HPDE6-E6E7 (cell line): ENCODE measurements around the gene KIAA0930.
"Not testable (repeated sequence)": the region's sequence is repeated elsewhere in the genome, so short reads cannot be mapped to it uniquely, and the experiment has no call there.

ENCODE experiments used
- DNase-seq: peaks from one replicate; pipeline ENCODE4 v3.0.0; 2011; ENCODE audit warnings: missing footprints; ENCODE audit errors: extremely low spot score

KIAA0930 gene

GRCh38 chr22:45200860-45201511, 39.7 kb downstream of the KIAA0930 start:
- no peak for DNase-seq

GRCh38 chr22:45200230-45200629, 40.5 kb downstream of the KIAA0930 start:
- no peak for DNase-seq

GRCh38 chr22:45199723-45200122, 41.0 kb downstream of the KIAA0930 start:
- DNase-seq, result no peak

- DNase-seq, result no peak
Observed at GRCh38 chr22:45198463-45198795, 42.3 kb downstream of the KIAA0930 start.

- no peak for DNase-seq
Observed at GRCh38 chr22:45197606-45198462, 42.9 kb downstream of the KIAA0930 start.

- no peak for DNase-seq
Observed at GRCh38 chr22:45196926-45197605, 43.6 kb downstream of the KIAA0930 start.

- DNase-seq, result no peak
Observed at GRCh38 chr22:45196308-45196707, 44.4 kb downstream of the KIAA0930 start.

GRCh38 chr22:45195616-45196015, 45.1 kb downstream of the KIAA0930 start:
- DNase-seq, result no peak

- no peak for DNase-seq
Observed at GRCh38 chr22:45194686-45195085, 46.0 kb downstream of the KIAA0930 start.

- DNase-seq, result no peak
Observed at GRCh38 chr22:45192701-45193187, 48.0 kb downstream of the KIAA0930 start.

- not testable (repeated sequence) for DNase-seq
Observed at GRCh38 chr22:45191746-45192145, 48.9 kb downstream of the KIAA0930 start.

GRCh38 chr22:45190202-45190872, 50.4 kb downstream of the KIAA0930 start:
- DNase-seq, result no peak

GRCh38 chr22:45188779-45189178, 51.9 kb downstream of the KIAA0930 start:
- no peak for DNase-seq

- DNase-seq, result no peak
Observed at GRCh38 chr22:45187891-45188290, 52.8 kb downstream of the KIAA0930 start.

GRCh38 chr22:45185718-45186514, 54.8 kb downstream of the KIAA0930 start:
- no peak for DNase-seq

- DNase-seq, result no peak
Observed at GRCh38 chr22:45183974-45184373, 56.7 kb downstream of the KIAA0930 start.

- DNase-seq, result no peak
Observed at GRCh38 chr22:45181766-45182165, 58.9 kb downstream of the KIAA0930 start.

GRCh38 chr22:45181240-45181639, 59.5 kb downstream of the KIAA0930 start:
- no peak for DNase-seq

- no peak for DNase-seq
Observed at GRCh38 chr22:45180146-45180679, 60.5 kb downstream of the KIAA0930 start.

GRCh38 chr22:45179276-45180049, 61.2 kb downstream of the KIAA0930 start:
- no peak for DNase-seq
